GM04503 (cell line): ENCODE data around the gene PCDHB6.
"Not testable (repeated sequence)": the region's sequence is repeated elsewhere in the genome, so short reads cannot be mapped to it uniquely, and the experiment has no call there.

Source experiments
- DNase-seq: peaks from one replicate; pipeline ENCODE4 v3.0.0-alpha.2; 2012; ENCODE audit warnings: low read depth

PCDHB6 gene

GRCh38 chr5:141149812-141150211 lies at the start of gene PCDHB6:
Gene PCDHB6, plus strand, starts transcription at chr5:141150057. Its CDS starts 201 bp downstream, at chr5:141150258.
- no peak for DNase-seq

- no peak for DNase-seq
These were observed 49.5 kb upstream of the PCDHB6 start, which contains the start of gene PCDHB3 for GRCh38 chr5:141100243-141100805. Gene PCDHB3, plus strand, starts transcription at chr5:141100473. Its CDS starts 177 bp downstream, at chr5:141100650.

DNA sequence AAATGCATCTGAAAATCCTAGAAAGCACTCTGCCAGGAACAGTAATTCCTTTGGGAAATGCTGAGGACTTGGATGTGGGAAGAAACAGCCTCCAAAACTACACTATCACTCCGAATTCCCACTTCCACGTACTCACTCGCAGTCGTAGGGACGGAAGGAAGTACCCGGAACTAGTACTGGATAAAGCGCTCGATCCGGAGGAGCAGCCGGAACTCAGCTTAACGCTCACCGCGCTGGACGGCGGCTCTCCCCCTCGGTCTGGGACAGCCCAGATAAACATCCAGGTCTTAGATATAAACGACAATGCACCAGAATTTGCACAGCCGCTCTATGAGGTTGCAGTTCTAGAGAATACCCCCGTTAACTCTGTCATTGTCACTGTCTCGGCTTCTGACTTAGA lies 48.8 kb upstream of the PCDHB6 start:
- DNase-seq = no peak

DNA sequence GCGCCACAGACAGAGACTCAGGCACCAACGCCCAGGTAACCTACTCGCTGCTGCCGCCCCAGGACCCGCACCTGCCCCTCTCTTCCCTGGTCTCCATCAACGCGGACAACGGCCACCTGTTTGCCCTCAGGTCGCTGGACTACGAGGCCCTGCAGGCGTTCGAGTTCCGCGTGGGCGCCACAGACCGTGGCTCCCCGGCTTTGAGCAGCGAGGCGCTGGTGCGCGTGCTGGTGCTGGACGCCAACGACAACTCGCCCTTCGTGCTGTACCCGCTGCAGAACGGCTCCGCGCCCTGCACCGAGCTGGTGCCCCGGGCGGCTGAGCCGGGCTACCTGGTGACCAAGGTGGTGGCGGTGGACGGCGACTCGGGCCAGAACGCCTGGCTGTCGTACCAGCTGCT lies 47.8 kb upstream of the PCDHB6 start:
- not testable (repeated sequence) for DNase-seq

- not testable (repeated sequence) for DNase-seq
These were observed 47.4 kb upstream of the PCDHB6 start for GRCh38 chr5:141102471-141102870.

- no peak for DNase-seq
These were observed 44.5 kb upstream of the PCDHB6 start for GRCh38 chr5:141105350-141105749.

GRCh38 chr5:141119250-141119649 lies 30.6 kb upstream of the PCDHB6 start:
- DNase-seq = no peak

- no peak for DNase-seq
These were observed 28.3 kb upstream of the PCDHB6 start, which contains the start of gene PCDHB4 for GRCh38 chr5:141121563-141121962. Gene PCDHB4, plus strand, starts transcription at chr5:141121818. Its CDS starts 181 bp downstream, at chr5:141121999.

DNA sequence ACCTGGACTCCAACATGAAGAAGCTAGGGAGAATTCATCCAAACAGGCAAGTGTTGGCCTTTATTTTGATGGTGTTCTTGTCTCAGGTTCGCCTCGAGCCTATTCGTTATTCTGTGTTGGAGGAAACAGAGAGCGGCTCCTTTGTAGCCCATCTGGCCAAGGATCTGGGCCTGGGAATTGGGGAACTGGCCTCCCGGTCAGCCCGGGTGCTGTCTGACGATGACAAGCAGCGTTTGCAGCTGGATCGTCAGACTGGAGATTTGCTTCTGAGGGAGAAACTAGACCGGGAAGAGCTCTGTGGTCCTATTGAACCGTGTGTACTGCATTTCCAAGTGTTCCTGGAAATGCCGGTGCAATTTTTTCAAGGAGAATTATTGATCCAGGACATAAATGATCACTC lies 27.9 kb upstream of the PCDHB6 start:
- no peak for DNase-seq

DNA sequence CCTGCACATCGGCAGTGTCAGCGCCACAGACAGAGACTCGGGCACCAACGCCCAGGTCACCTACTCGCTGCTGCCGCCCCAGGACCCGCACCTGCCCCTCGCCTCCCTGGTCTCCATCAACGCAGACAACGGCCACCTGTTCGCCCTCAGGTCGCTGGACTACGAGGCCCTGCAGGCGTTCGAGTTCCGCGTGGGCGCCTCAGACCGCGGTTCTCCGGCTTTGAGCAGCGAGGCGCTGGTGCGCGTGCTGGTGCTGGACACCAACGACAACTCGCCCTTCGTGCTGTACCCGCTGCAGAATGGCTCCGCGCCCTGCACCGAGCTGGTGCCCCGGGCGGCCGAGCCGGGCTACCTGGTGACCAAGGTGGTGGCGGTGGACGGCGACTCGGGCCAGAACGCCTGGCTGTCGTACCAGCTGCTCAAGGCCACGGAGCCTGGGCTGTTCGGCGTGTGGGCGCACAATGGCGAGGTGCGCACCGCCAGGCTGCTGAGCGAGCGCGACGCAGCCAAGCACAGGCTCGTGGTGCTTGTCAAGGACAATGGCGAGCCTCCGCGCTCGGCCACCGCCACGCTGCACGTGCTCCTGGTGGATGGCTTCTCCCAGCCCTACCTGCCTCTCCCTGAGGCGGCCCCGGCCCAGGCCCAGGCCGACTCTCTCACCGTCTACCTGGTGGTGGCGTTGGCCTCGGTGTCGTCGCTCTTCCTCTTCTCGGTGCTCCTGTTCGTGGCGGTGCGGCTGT lies 26.3 kb upstream of the PCDHB6 start:
- DNase-seq = not testable (repeated sequence)

DNA sequence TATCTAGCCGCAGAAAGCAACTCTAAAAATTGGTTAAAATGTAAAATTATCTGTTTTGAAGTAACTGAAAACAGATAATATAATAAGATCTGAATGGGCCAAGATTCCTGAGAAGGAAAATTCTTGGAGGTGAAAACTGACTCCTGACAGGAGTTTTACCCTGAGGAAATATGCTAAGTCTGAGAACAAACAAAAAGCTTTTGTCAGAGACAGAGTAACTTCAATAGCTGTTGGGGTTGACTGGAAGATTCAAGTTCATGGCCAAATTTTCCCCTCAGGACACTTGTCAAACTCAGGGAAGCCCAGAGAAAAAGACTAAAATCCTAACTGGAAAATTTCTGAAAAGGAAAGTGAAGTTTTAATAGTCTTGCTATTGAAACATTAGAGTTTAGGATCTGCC lies 22.6 kb upstream of the PCDHB6 start:
- DNase-seq = no peak

GRCh38 chr5:141135030-141135717 lies 14.7 kb upstream of the PCDHB6 start, which contains the start of gene PCDHB5:
Gene PCDHB5, plus strand, starts transcription at chr5:141135206. Its CDS starts 229 bp downstream, at chr5:141135435.
- DNase-seq = no peak

DNA sequence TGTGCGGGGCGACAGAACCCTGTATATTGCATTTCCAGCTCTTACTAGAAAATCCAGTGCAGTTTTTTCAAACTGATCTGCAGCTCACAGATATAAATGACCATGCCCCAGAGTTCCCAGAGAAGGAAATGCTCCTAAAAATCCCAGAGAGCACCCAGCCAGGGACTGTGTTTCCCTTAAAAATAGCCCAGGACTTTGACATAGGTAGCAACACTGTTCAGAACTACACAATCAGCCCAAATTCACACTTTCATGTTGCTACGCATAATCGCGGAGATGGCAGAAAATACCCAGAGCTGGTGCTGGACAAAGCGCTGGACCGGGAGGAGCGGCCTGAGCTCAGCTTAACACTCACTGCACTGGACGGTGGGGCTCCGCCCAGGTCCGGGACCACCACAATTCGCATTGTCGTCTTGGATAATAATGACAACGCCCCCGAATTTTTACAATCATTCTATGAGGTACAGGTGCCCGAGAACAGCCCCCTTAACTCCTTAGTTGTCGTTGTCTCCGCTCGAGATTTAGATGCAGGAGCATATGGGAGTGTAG lies 14.1 kb upstream of the PCDHB6 start:
- no peak for DNase-seq

DNA sequence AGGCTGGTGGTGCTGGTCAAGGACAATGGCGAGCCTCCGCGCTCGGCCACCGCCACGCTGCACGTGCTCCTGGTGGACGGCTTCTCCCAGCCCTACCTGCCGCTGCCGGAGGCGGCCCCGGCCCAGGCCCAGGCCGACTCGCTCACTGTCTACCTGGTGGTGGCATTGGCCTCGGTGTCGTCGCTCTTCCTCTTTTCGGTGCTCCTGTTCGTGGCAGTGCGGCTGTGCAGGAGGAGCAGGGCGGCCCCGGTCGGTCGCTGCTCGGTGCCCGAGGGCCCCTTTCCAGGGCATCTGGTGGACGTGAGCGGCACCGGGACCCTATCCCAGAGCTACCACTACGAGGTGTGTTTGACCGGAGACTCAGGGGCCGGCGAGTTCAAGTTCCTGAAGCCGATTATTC lies 12.5 kb upstream of the PCDHB6 start:
- DNase-seq = not testable (repeated sequence)

GRCh38 chr5:141150224-141150992 lies 551 bp downstream of the PCDHB6 start:
- no peak for DNase-seq

DNA sequence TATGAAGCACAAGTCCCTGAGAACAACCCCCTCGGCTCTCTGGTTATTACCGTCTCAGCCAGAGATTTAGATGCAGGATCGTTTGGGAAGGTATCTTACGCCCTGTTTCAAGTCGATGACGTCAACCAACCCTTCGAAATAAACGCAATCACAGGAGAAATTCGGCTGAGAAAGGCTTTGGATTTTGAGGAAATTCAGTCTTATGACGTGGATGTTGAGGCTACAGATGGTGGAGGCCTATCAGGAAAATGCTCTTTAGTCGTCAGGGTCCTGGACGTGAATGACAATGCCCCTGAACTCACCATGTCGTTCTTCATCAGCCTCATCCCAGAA lies 1.1 kb downstream of the PCDHB6 start:
- no peak for DNase-seq

DNA sequence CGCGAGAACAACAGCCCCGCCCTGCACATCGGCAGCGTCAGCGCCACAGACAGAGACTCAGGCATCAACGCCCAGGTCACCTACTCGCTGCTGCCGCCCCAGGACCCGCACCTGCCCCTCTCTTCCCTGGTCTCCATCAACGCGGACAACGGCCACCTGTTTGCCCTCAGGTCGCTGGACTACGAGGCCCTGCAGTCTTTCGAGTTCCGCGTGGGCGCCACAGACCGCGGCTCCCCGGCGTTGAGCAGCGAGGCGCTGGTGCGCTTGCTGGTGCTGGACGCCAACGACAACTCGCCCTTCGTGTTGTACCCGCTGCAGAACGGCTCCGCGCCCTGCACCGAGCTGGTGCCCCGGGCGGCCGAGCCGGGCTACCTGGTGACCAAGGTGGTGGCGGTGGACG lies 1.8 kb downstream of the PCDHB6 start:
- DNase-seq = not testable (repeated sequence)

GRCh38 chr5:141152096-141152495 lies 2.2 kb downstream of the PCDHB6 start:
- not testable (repeated sequence) for DNase-seq

DNA sequence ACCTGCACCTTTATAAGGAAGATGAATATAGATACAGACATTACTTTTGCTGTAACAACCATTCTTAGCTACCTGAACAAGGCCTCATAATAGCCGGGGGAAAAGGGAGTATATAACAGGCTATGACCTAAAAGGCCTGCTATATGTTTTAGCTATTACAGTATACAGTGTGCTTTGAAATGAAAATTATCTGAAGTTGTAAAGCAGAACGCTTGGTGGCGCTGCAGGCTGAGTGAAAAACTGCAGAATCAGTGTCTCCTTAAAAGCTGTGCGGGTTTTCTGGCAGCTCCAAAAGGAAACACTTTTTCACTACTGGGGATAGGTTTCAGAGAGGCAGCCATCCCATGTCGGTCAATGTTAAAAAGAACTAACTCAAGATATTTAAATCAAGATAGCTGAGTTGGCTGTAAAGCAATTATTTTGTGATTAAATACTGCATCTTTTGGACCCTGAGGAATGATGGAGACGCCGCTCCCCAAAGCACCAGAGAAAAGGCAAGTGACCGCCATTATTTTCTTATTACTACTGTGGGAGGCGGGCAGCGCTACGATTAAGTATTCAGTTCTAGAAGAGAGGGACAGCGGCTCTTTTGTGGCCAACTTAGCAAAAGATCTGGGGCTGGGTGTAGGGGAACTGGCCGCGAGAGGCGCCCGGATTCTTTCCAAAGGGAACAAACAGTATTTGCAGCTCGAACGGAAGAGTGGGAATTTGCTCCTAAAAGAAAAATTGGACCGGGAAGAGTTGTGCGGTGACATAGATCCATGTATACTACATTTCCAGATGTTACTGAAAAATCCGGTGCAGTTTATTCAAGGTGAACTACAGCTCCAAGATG lies 5.9 kb downstream of the PCDHB6 start:
- DNase-seq = no peak

GRCh38 chr5:141157356-141157755 lies 7.5 kb downstream of the PCDHB6 start:
- DNase-seq = not testable (repeated sequence)

DNA sequence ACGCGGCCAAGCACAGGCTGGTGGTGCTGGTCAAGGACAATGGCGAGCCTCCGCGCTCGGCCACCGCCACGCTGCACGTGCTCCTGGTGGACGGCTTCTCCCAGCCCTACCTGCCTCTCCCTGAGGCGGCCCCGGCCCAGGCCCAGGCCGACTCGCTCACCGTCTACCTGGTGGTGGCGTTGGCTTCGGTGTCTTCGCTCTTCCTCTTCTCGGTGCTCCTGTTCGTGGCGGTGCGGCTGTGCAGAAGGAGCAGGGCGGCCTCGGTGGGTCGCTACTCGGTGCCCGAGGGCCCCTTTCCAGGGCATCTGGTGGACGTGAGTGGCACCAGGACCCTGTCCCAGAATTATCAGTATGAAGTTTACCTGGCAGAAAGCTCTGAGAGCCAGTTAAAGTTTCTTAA lies 8.0 kb downstream of the PCDHB6 start:
- not testable (repeated sequence) for DNase-seq
